Cardiac fibroblast (primary cell): Measurements from ENCODE around the gene STH.

Experiments used
- DNase-seq, 2 donors: peaks; one replicate each; pipeline versions ENCODE4 v3.0.0 to v3.0.0-alpha.2; 2010; ENCODE audit warnings: low read depth in 2 of 2
- H3K4me3 ChIP-seq, 2 donors: replicated peaks in 1 of 2; 1 replicate in 1 of 2; 2 replicates in 1 of 2; pipeline ENCODE4 v1.5.1; 2011; ENCODE audit warnings: low read depth in 2 of 2, low read length in 2 of 2, mild to moderate bottlenecking in 2 of 2, moderate library complexity in 1 of 2
- TF ChIP-seq, protein P1 (sequence below): IDR thresholded peaks from one replicate; pipeline ENCODE4 v1.5.1; 2011; ENCODE audit warnings: low read depth, mild to moderate bottlenecking, low read length, inconsistent platforms

Gene STH

GRCh38 chr17:45983614-45984310, 15.3 kb upstream of the STH start:
- H3K4me3 ChIP-seq: no peak overlapping the region
- TF ChIP-seq, protein P1, sequence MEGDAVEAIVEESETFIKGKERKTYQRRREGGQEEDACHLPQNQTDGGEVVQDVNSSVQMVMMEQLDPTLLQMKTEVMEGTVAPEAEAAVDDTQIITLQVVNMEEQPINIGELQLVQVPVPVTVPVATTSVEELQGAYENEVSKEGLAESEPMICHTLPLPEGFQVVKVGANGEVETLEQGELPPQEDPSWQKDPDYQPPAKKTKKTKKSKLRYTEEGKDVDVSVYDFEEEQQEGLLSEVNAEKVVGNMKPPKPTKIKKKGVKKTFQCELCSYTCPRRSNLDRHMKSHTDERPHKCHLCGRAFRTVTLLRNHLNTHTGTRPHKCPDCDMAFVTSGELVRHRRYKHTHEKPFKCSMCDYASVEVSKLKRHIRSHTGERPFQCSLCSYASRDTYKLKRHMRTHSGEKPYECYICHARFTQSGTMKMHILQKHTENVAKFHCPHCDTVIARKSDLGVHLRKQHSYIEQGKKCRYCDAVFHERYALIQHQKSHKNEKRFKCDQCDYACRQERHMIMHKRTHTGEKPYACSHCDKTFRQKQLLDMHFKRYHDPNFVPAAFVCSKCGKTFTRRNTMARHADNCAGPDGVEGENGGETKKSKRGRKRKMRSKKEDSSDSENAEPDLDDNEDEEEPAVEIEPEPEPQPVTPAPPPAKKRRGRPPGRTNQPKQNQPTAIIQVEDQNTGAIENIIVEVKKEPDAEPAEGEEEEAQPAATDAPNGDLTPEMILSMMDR: no peak
- DNase-seq: no peak

GRCh38 chr17:45984368-45984767, 14.7 kb upstream of the STH start:
- TF ChIP-seq, protein P1: no peak
- no peak overlapping the region for H3K4me3 ChIP-seq
- no peak for DNase-seq

- H3K4me3 ChIP-seq: no peak overlapping the region
- TF ChIP-seq, protein P1: no peak
- DNase-seq: no peak
Measured at GRCh38 chr17:45985447-45985846, 13.6 kb upstream of the STH start.

DNA sequence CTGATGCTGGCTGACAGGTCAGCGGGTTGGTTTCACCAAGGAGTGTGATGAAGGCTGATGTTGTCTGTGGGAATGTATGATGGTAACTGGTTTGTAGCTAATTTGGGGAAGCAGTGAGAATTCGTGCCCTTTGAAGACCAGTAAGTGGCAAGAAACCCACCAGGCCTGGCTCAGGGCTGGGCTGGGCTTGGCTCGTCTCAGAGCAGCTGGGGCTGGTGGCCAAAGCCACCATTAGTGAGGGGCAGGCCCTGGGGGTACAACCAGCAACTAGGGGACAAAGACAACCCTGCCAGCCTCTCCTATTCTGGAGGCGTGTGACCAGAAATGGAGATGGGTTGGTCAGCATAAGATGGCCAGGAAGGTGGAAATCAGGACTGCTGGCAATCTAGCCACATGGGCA, 13.0 kb upstream of the STH start:
- no peak for DNase-seq
- no peak overlapping the region for H3K4me3 ChIP-seq
- TF ChIP-seq, protein P1: no peak

DNA sequence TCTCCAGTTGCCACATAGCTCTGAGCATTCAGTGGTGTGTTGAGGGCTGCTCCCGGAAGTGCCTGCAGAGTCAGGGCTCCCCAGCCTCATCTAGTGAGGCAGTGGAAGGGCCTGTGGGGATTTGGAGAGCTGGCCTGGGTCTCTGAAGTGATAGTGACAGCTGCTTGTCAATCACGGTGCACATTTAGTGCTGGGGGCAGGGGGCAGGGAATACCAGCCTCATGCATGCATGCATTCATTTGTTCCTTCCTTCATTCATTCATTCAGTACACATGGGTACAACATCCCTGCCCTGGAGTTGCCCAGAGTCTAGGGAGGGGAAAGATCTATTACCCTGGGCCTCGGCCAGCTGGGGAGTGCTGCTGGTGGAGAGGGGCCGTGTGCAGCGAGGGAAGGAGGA, 11.3 kb upstream of the STH start:
- TF ChIP-seq, protein P1: no peak
- DNase-seq: no peak
- H3K4me3 ChIP-seq: no peak overlapping the region

DNA sequence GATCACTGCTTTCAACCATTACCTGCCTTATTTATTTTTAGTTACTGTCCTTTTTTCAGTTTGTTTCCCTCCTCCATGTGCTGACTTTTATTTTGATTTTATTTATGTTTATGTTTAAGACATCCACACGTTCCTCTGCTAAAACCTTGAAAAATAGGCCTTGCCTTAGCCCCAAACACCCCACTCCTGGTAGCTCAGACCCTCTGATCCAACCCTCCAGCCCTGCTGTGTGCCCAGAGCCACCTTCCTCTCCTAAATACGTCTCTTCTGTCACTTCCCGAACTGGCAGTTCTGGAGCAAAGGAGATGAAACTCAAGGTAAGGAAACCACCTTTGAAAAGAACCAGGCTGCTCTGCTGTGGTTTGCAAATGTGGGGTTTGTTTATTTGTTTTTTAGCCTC, 9.3 kb upstream of the STH start:
- no peak for DNase-seq
- TF ChIP-seq, protein P1: no peak
- no peak overlapping the region for H3K4me3 ChIP-seq

DNA sequence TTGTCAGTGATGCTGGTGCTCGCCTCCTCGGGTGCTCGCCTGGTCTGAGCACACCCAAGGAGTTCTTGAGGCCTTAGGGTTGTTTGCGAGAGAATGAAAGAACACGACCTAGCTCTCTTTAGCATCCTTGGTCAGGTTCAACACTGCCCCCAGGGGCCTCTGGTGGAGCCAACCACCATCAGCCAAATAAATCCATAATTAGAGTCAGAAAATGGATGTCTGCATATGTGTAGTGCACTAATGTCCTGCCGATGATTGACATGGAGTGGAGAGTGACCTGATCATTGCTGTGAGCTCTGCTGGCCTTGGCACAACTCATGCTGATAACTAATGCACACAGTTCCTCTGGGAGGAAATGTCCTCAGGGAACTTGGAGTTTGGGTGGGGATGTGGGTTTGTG, 8.2 kb upstream of the STH start:
- no peak overlapping the region for H3K4me3 ChIP-seq
- TF ChIP-seq, protein P1: no peak
- no peak for DNase-seq
